CD4-positive, CD25-positive, alpha-beta regulatory T cell (primary cell): ENCODE results near the gene TMED10. TPM values are rescaled to one million over a fixed set of nuclear protein-coding genes. Genes with fewer than 3 reads are reported as not detected.

Experiments used
- ATAC-seq, 2 donors: fragments of 150-1000 bp; cut with Tn5 transposase; one replicate each; pipeline ENCODE4 v1.10.0; 2021; ENCODE audit warnings: low read depth in 2 of 2, moderate number of reproducible peaks in 2 of 2, moderate library complexity in 1 of 2
- DNase-seq, 3 donors: peaks; one replicate each; pipeline versions ENCODE4 v3.0.0 to v3.0.0-alpha.2; 2012 to 2022; ENCODE audit warnings: mixed read lengths in 1 of 3
- H3K27ac ChIP-seq: one replicate; pipeline ENCODE4 v1.7.0; 2013; ENCODE audit warnings: mild to moderate bottlenecking, low read length; ENCODE audit not compliant: insufficient read depth, poor library complexity, severe bottlenecking
- H3K27me3 ChIP-seq: one replicate; pipeline ENCODE4 v1.7.0; 2013; ENCODE audit warnings: low read length; ENCODE audit not compliant: control insufficient read depth, insufficient read depth
- H3K36me3 ChIP-seq: one replicate; pipeline ENCODE4 v1.7.0; 2013; ENCODE audit warnings: mild to moderate bottlenecking, low read length, moderate library complexity; ENCODE audit not compliant: control insufficient read depth, insufficient read depth
- H3K4me1 ChIP-seq: 2 replicates; pipeline ENCODE4 v1.7.0; 2013; ENCODE audit warnings: mild to moderate bottlenecking, low read length; ENCODE audit not compliant: insufficient read depth, control insufficient read depth, poor library complexity, severe bottlenecking
- H3K4me3 ChIP-seq: one replicate; pipeline ENCODE4 v1.7.0; 2013; ENCODE audit warnings: low read depth, mild to moderate bottlenecking, low read length, moderate library complexity
- H3K9me3 ChIP-seq, 2 experiments: 1 replicate in 1 of 2; 2 replicates in 1 of 2; pipeline ENCODE4 v1.7.0; 2013; ENCODE audit warnings: low read length in 2 of 2, mild to moderate bottlenecking in 1 of 2, moderate library complexity in 1 of 2; ENCODE audit not compliant: control insufficient read depth in 2 of 2
- H3K27ac Mint-ChIP-seq, 3 donors: one replicate each; pipeline ENCODE4 v1.8.0; 2020 to 2022; ENCODE audit warnings: mild to moderate bottlenecking in 3 of 3, mixed read lengths in 3 of 3, moderate library complexity in 2 of 3
- H3K27me3 Mint-ChIP-seq: one replicate; pipeline ENCODE4 v1.8.0; 2022; ENCODE audit warnings: mild to moderate bottlenecking, mixed read lengths
- H3K36me3 Mint-ChIP-seq: one replicate; pipeline ENCODE4 v1.8.0; 2020; ENCODE audit warnings: mixed read lengths
- H3K4me1 Mint-ChIP-seq, 4 donors: one replicate each; pipeline ENCODE4 v1.8.0; 2020 to 2022; ENCODE audit warnings: mixed read lengths in 4 of 4, mild to moderate bottlenecking in 1 of 4
- H3K4me3 Mint-ChIP-seq, 4 donors: one replicate each; pipeline ENCODE4 v1.8.0; 2020 to 2022; ENCODE audit warnings: mild to moderate bottlenecking in 4 of 4, mixed read lengths in 4 of 4, moderate library complexity in 3 of 4
- H3K9me3 Mint-ChIP-seq, 7 donors: one replicate each; pipeline ENCODE4 v1.8.0; 2020 to 2022; ENCODE audit warnings: mixed read lengths in 7 of 7, mild to moderate bottlenecking in 3 of 7, moderate library complexity in 2 of 7
- polyA plus RNA-seq, 4 donors: library from polyadenylated mRNA; unstranded; fragments of 300-500 nt; fragmentation: Illumina TruSeq; gene quantifications; one replicate each; pipeline ENCODE4 v1.2.3, GENCODE V29; 2021
- total RNA-seq: library from RNA; stranded (reverse); gene quantifications from one replicate; pipeline ENCODE4 v1.2.3, GENCODE V29; 2022

Gene TMED10
- total RNA-seq (128 TPM), polyA plus RNA-seq (100 to 1,000 TPM; 238 to 265 (median 250) TPM)

GRCh38 chr14:75176142-75176820, at the start of gene TMED10:
Gene TMED10, minus strand, starts transcription at chr14:75176612. Its CDS starts 33 bp downstream, at chr14:75176579.
- Mint-ChIP-seq H3K27ac (peak within 1 kb of the TSS; percentile 97 to 99 (median 98)), H3K36me3 (peaks cover 4% of the 10 kb centered on the region), H3K4me1 (peaks cover 18 to 50% (median 37%) of the 10 kb centered on the region in 4 donors), H3K4me3 (peak within 1 kb of the TSS; percentile 86 to 97 (median 91)), H3K9me3 (no peaks in the 10 kb centered on the region), H3K27me3 (peaks cover 7% of the 10 kb centered on the region)
- Histone ChIP-seq H3K27me3 (no peaks in the 10 kb centered on the region), H3K36me3 (no peaks in the 10 kb centered on the region), H3K4me3 (peak within 1 kb of the TSS; percentile 97), H3K4me1 (peaks cover 33% of the 10 kb centered on the region), H3K27ac (peak within 1 kb of the TSS; percentile 99), H3K9me3 (no peaks in the 10 kb centered on the region)
- DNase-seq, result peak; percentile 87 to 96 (median 96)
- ATAC-seq, result peak; percentile 80 to 81

GRCh38 chr14:75224561-75224960, 48.1 kb upstream of the TMED10 start:
- peaks cover 5 to 14% (median 11%) of the 10 kb centered on the region in 4 donors for H3K4me1 Mint-ChIP-seq

GRCh38 chr14:75223664-75224154, 47.3 kb upstream of the TMED10 start:
- DNase-seq, result no peak
- H3K9me3 Mint-ChIP-seq, result no peaks in the 10 kb centered on the region

More at GRCh38 chr14:75224561-75224960, 48.1 kb upstream of the TMED10 start:
- no peak for ATAC-seq
- Histone ChIP-seq H3K4me1 (peaks cover 2% of the 10 kb centered on the region), H3K9me3 (no peaks in the 10 kb centered on the region), H3K27ac (no peak overlapping the region), H3K4me3 (no peak overlapping the region), H3K27me3 (no peaks in the 10 kb centered on the region), H3K36me3 (no peaks in the 10 kb centered on the region)
- no peaks in the 10 kb centered on the region for H3K9me3 Mint-ChIP-seq
- DNase-seq, result no peak
- H3K36me3 Mint-ChIP-seq, result no peaks in the 10 kb centered on the region
- no peak overlapping the region for H3K4me3 Mint-ChIP-seq
- H3K27ac Mint-ChIP-seq, result no peak overlapping the region
- peaks cover 4% of the 10 kb centered on the region for H3K27me3 Mint-ChIP-seq

GRCh38 chr14:75222208-75222701, 45.8 kb upstream of the TMED10 start:
- Histone ChIP-seq H3K27me3 (peaks cover 4% of the 10 kb centered on the region), H3K27ac (no peak overlapping the region), H3K4me1 (no peaks in the 10 kb centered on the region), H3K36me3 (no peaks in the 10 kb centered on the region), H3K4me3 (no peak overlapping the region), H3K9me3 (no peaks in the 10 kb centered on the region)
- H3K4me3 Mint-ChIP-seq, result no peak overlapping the region
- H3K9me3 Mint-ChIP-seq, result no peaks in the 10 kb centered on the region
- H3K4me1 Mint-ChIP-seq, result peaks cover 3 to 8% (median 5%) of the 10 kb centered on the region in 4 donors
- no peak for DNase-seq
- ATAC-seq, result peak in 1 of 2 donors; percentile 47
- H3K27ac Mint-ChIP-seq, result no peak overlapping the region
- H3K36me3 Mint-ChIP-seq, result no peaks in the 10 kb centered on the region
- peaks cover 10% of the 10 kb centered on the region for H3K27me3 Mint-ChIP-seq

More at GRCh38 chr14:75223664-75224154, 47.3 kb upstream of the TMED10 start:
- Mint-ChIP-seq H3K4me1 (peaks cover 5 to 8% (median 5%) of the 10 kb centered on the region in 4 donors), H3K4me3 (no peak overlapping the region), H3K36me3 (no peaks in the 10 kb centered on the region), H3K27me3 (peaks cover 4% of the 10 kb centered on the region), H3K27ac (peak overlapping the region in 1 of 3 donors; percentile 69)
- H3K27ac ChIP-seq, result no peak overlapping the region
- H3K4me3 ChIP-seq, result no peak overlapping the region
- H3K4me1 ChIP-seq, result no peaks in the 10 kb centered on the region
- peak in 1 of 2 donors; percentile 39 for ATAC-seq
- H3K9me3 ChIP-seq, result no peaks in the 10 kb centered on the region
- no peaks in the 10 kb centered on the region for H3K27me3 ChIP-seq
- no peaks in the 10 kb centered on the region for H3K36me3 ChIP-seq

GRCh38 chr14:75221797-75222196, 45.4 kb upstream of the TMED10 start:
- H3K36me3 Mint-ChIP-seq, result no peaks in the 10 kb centered on the region
- H3K27ac Mint-ChIP-seq, result no peak overlapping the region
- ATAC-seq (no peak), DNase-seq (no peak)
- no peaks in the 10 kb centered on the region for H3K9me3 Mint-ChIP-seq
- H3K27me3 ChIP-seq, result peaks cover 4% of the 10 kb centered on the region
- H3K27ac ChIP-seq, result no peak overlapping the region
- H3K9me3 ChIP-seq, result no peaks in the 10 kb centered on the region
- H3K4me1 Mint-ChIP-seq, result peaks cover 3 to 8% (median 5%) of the 10 kb centered on the region in 4 donors
- no peak overlapping the region for H3K4me3 ChIP-seq
- peaks cover 10% of the 10 kb centered on the region for H3K27me3 Mint-ChIP-seq
- H3K4me1 ChIP-seq, result no peaks in the 10 kb centered on the region
- H3K36me3 ChIP-seq, result no peaks in the 10 kb centered on the region
- no peak overlapping the region for H3K4me3 Mint-ChIP-seq

- Histone ChIP-seq H3K36me3 (no peaks in the 10 kb centered on the region), H3K27ac (no peak overlapping the region), H3K9me3 (no peaks in the 10 kb centered on the region), H3K4me1 (peaks cover 6% of the 10 kb centered on the region), H3K27me3 (peaks cover 4% of the 10 kb centered on the region), H3K4me3 (no peak overlapping the region)
- ATAC-seq (no peak), DNase-seq (no peak)
- Mint-ChIP-seq H3K27ac (no peak overlapping the region), H3K36me3 (no peaks in the 10 kb centered on the region), H3K9me3 (peaks cover 0 to under 1% (median 0%) of the 10 kb centered on the region in 7 donors), H3K4me1 (peaks cover 5 to 14% (median 9%) of the 10 kb centered on the region in 4 donors), H3K27me3 (peaks cover 8% of the 10 kb centered on the region), H3K4me3 (no peak overlapping the region)
Observed at GRCh38 chr14:75220156-75220555, 43.7 kb upstream of the TMED10 start.

- no peak for ATAC-seq
- no peaks in the 10 kb centered on the region for H3K36me3 ChIP-seq
- no peak overlapping the region for H3K4me3 Mint-ChIP-seq
- H3K27me3 ChIP-seq, result peaks cover 4% of the 10 kb centered on the region
- no peak overlapping the region for H3K27ac ChIP-seq
- no peaks in the 10 kb centered on the region for H3K9me3 ChIP-seq
- H3K4me1 Mint-ChIP-seq, result peaks cover 5 to 13% (median 10%) of the 10 kb centered on the region in 4 donors
- no peaks in the 10 kb centered on the region for H3K36me3 Mint-ChIP-seq
- peaks cover 20% of the 10 kb centered on the region for H3K27me3 Mint-ChIP-seq
- DNase-seq, result no peak
- no peak overlapping the region for H3K4me3 ChIP-seq
- peaks cover 0 to 2% (median 0%) of the 10 kb centered on the region in 7 donors for H3K9me3 Mint-ChIP-seq
- H3K4me1 ChIP-seq, result peaks cover 10% of the 10 kb centered on the region
- H3K27ac Mint-ChIP-seq, result no peak overlapping the region
Observed at GRCh38 chr14:75217508-75218206, 41.2 kb upstream of the TMED10 start.
